Hematopoietic multipotent progenitor cell (in vitro differentiated cells): ENCODE results near the gene SLC14A1. TPM values are rescaled to one million over a fixed set of nuclear protein-coding genes. Genes with fewer than 3 reads are reported as not detected.
A peak's percentile ranks its signal among the peaks of the same experiment; 100 is the strongest.

ENCODE experiments used
- DNase-seq, 3 donors: peaks; one replicate each; pipeline ENCODE4 v3.0.0-alpha.2; 2011 to 2015; ENCODE audit warnings: low read depth in 2 of 3, low spot score in 2 of 3
- total RNA-seq: library from RNA; depleted of rRNA; stranded (reverse); fragments of >200 nt; gene quantifications from one replicate; pipeline ENCODE4 v1.2.3, GENCODE V29; 2012

Gene SLC14A1
- total RNA-seq, 1 donor = 3.8 TPM

- DNase-seq = no peak
These were observed 4.9 kb upstream of the SLC14A1 start for GRCh38 chr18:45719106-45719505.

- peak in 2 of 3 donors; percentile 78 to 90 for DNase-seq
These were observed 1.1 kb upstream of the SLC14A1 start for GRCh38 chr18:45722899-45723298.

GRCh38 chr18:45724601-45725000, 620 bp downstream of the SLC14A1 start:
- no peak for DNase-seq

- no peak for DNase-seq
These were observed 1.4 kb downstream of the SLC14A1 start for GRCh38 chr18:45725336-45725735.

- DNase-seq = no peak
These were observed 2.6 kb downstream of the SLC14A1 start for GRCh38 chr18:45726603-45727002.

- DNase-seq = no peak
These were observed 3.1 kb downstream of the SLC14A1 start for GRCh38 chr18:45727068-45727467.

- no peak for DNase-seq
These were observed 4.5 kb downstream of the SLC14A1 start for GRCh38 chr18:45728336-45729010.

- no peak for DNase-seq
These were observed 7.0 kb downstream of the SLC14A1 start for GRCh38 chr18:45730832-45731575.

- no peak for DNase-seq
These were observed 7.7 kb downstream of the SLC14A1 start for GRCh38 chr18:45731716-45732115.

GRCh38 chr18:45733535-45733934, 9.6 kb downstream of the SLC14A1 start:
- peak in 1 of 3 donors; percentile 33 for DNase-seq

- no peak for DNase-seq
These were observed 10.5 kb downstream of the SLC14A1 start for GRCh38 chr18:45734505-45734904.

- no peak for DNase-seq
These were observed 11.0 kb downstream of the SLC14A1 start for GRCh38 chr18:45734944-45735343.

GRCh38 chr18:45738660-45739059, 14.7 kb downstream of the SLC14A1 start:
- peak in 1 of 3 donors; percentile 21 for DNase-seq

GRCh38 chr18:45739268-45739667, 15.3 kb downstream of the SLC14A1 start:
- DNase-seq = no peak

GRCh38 chr18:45739848-45740247, 15.9 kb downstream of the SLC14A1 start:
- DNase-seq = no peak

- DNase-seq = no peak
These were observed 17.1 kb downstream of the SLC14A1 start for GRCh38 chr18:45741056-45741455.

GRCh38 chr18:45745817-45746461, 22.0 kb downstream of the SLC14A1 start:
- DNase-seq = peak in 1 of 3 donors; percentile 11

GRCh38 chr18:45748501-45748900, 24.5 kb downstream of the SLC14A1 start:
- DNase-seq = no peak

GRCh38 chr18:45749918-45750689, 26.1 kb downstream of the SLC14A1 start:
- no peak for DNase-seq

GRCh38 chr18:45751766-45752165, 27.8 kb downstream of the SLC14A1 start:
- no peak for DNase-seq

GRCh38 chr18:45752681-45753080, 28.7 kb downstream of the SLC14A1 start:
- no peak for DNase-seq
